Stimulated activated CD4-positive, alpha-beta T cell treated with anti-CD3 and anti-CD28 coated beads, Interleukin-12 subunit alpha, Interleukin-12 subunit beta, amount 100 ng/mL, for 48 hours (primary cell): ENCODE measurements around the gene ZNF609.
"Not testable (repeated sequence)": the region's sequence is repeated elsewhere in the genome, so short reads cannot be mapped to it uniquely, and the experiment has no call there.

ENCODE experiments used
- DNase-seq, 3 donors: peaks; one replicate each; pipeline ENCODE4 v3.0.0-alpha.2; 2020; ENCODE audit warnings: low read depth in 2 of 3, low spot score in 1 of 3

ZNF609 gene

GRCh38 chr15:64580696-64581407, 120.5 kb downstream of the ZNF609 start:
- DNase-seq, result no peak

- DNase-seq, result no peak
Measured at GRCh38 chr15:64581408-64581761, 121.0 kb downstream of the ZNF609 start.

- no peak for DNase-seq
Measured at GRCh38 chr15:64582202-64582601, 121.8 kb downstream of the ZNF609 start.

- DNase-seq, result no peak
Measured at GRCh38 chr15:64583519-64583918, 123.1 kb downstream of the ZNF609 start.

- DNase-seq, result no peak
Measured at GRCh38 chr15:64583983-64584382, 123.6 kb downstream of the ZNF609 start.

- no peak for DNase-seq
Measured at GRCh38 chr15:64586259-64586870, 126.0 kb downstream of the ZNF609 start.

- no peak for DNase-seq
Measured at GRCh38 chr15:64586984-64587383, 126.6 kb downstream of the ZNF609 start.

GRCh38 chr15:64589435-64590084, 129.2 kb downstream of the ZNF609 start:
- DNase-seq, result no peak

GRCh38 chr15:64592845-64593244, 132.5 kb downstream of the ZNF609 start:
- not testable (repeated sequence) for DNase-seq

- DNase-seq, result no peak
Measured at GRCh38 chr15:64596701-64597476, 136.5 kb downstream of the ZNF609 start.

GRCh38 chr15:64597477-64597822, 137.1 kb downstream of the ZNF609 start:
- DNase-seq, result no peak

- DNase-seq, result no peak
Measured at GRCh38 chr15:64599226-64599625, 138.8 kb downstream of the ZNF609 start.

- DNase-seq, result no peak
Measured at GRCh38 chr15:64599716-64600115, 139.3 kb downstream of the ZNF609 start.

- DNase-seq, result no peak
Measured at GRCh38 chr15:64600794-64601193, 140.4 kb downstream of the ZNF609 start.

- DNase-seq, result no peak
Measured at GRCh38 chr15:64604319-64604718, 143.9 kb downstream of the ZNF609 start.

- not testable (repeated sequence) for DNase-seq
Measured at GRCh38 chr15:64607416-64607815, 147.0 kb downstream of the ZNF609 start.

- no peak for DNase-seq
Measured at GRCh38 chr15:64610257-64610919, 150.0 kb downstream of the ZNF609 start.

GRCh38 chr15:64611085-64611725, 150.8 kb downstream of the ZNF609 start:
- DNase-seq, result no peak

- DNase-seq, result no peak
Measured at GRCh38 chr15:64614519-64614918, 154.1 kb downstream of the ZNF609 start.

GRCh38 chr15:64617727-64618126, 157.3 kb downstream of the ZNF609 start:
- DNase-seq, result no peak

GRCh38 chr15:64618138-64618537, 157.8 kb downstream of the ZNF609 start:
- no peak for DNase-seq
